Activated naive CD4-positive, alpha-beta T cell treated with anti-CD3 and anti-CD28 coated beads, Interleukin-2, amount 50 U/mL, for 72 hours (primary cell): ENCODE measurements around the gene FABP3. TPM values are rescaled to one million over a fixed set of nuclear protein-coding genes. Genes with fewer than 3 reads are reported as not detected.
"Not testable (repeated sequence)": the region's sequence is repeated elsewhere in the genome, so short reads cannot be mapped to it uniquely, and the experiment has no call there.

Source experiments
- ATAC-seq, 2 donors: fragments of 150-1000 bp; cut with Tn5 transposase; 2 replicates each; pipeline ENCODE4 v1.10.0; 2021; ENCODE audit warnings: mild to moderate bottlenecking in 2 of 2, moderate library complexity in 2 of 2
- DNase-seq, 2 donors: peaks; one replicate each; pipeline ENCODE4 v3.0.0; 2021 to 2022; ENCODE audit warnings: low spot score in 2 of 2
- H3K27ac Mint-ChIP-seq, 2 donors: one replicate each; pipeline ENCODE4 v1.8.0; 2022; ENCODE audit warnings: mild to moderate bottlenecking in 2 of 2, mixed read lengths in 2 of 2
- H3K36me3 Mint-ChIP-seq, 2 donors: one replicate each; pipeline ENCODE4 v1.8.0; 2022; ENCODE audit warnings: mixed read lengths in 2 of 2
- H3K9me3 Mint-ChIP-seq, 2 donors: one replicate each; pipeline ENCODE4 v1.8.0; 2022; ENCODE audit warnings: mixed read lengths in 2 of 2
- total RNA-seq, 2 donors: library from RNA; stranded (reverse); gene quantifications; one replicate each; pipeline ENCODE4 v1.2.3, GENCODE V29; 2022

Gene FABP3
- total RNA-seq, 2 donors from 2014 or later = not detected

GRCh38 chr1:31407029-31407626 lies 34.3 kb upstream of the FABP3 start:
- no peak for ATAC-seq

GRCh38 chr1:31405578-31406245 lies 32.8 kb upstream of the FABP3 start:
- Mint-ChIP-seq H3K27ac (no peak overlapping the region), H3K36me3 (no peaks in the 10 kb centered on the region), H3K9me3 (no peaks in the 10 kb centered on the region)
- ATAC-seq = no peak
- no peak for DNase-seq

More at GRCh38 chr1:31407029-31407626, 34.3 kb upstream of the FABP3 start:
- DNase-seq = no peak
- Mint-ChIP-seq H3K36me3 (no peaks in the 10 kb centered on the region), H3K9me3 (no peaks in the 10 kb centered on the region), H3K27ac (peak overlapping the region in 1 of 2 donors; percentile 40)

GRCh38 chr1:31401241-31401640 lies 28.4 kb upstream of the FABP3 start:
- Mint-ChIP-seq H3K36me3 (no peaks in the 10 kb centered on the region), H3K9me3 (no peaks in the 10 kb centered on the region), H3K27ac (no peak overlapping the region)
- ATAC-seq = peak in 1 of 2 donors; percentile 34
- DNase-seq = no peak

- H3K36me3 Mint-ChIP-seq = no peaks in the 10 kb centered on the region
- DNase-seq = no peak
- no peak for ATAC-seq
- H3K27ac Mint-ChIP-seq = no peak overlapping the region
- H3K9me3 Mint-ChIP-seq = no peaks in the 10 kb centered on the region
Measured at GRCh38 chr1:31400393-31400792, 27.5 kb upstream of the FABP3 start.

GRCh38 chr1:31399976-31400375 lies 27.1 kb upstream of the FABP3 start:
- no peaks in the 10 kb centered on the region for H3K36me3 Mint-ChIP-seq
- ATAC-seq (peak in 1 of 2 donors; percentile 20), DNase-seq (no peak)
- H3K9me3 Mint-ChIP-seq = no peaks in the 10 kb centered on the region
- H3K27ac Mint-ChIP-seq = no peak overlapping the region

GRCh38 chr1:31398246-31398645 lies 25.4 kb upstream of the FABP3 start:
- no peak for DNase-seq
- no peak overlapping the region for H3K27ac Mint-ChIP-seq
- no peaks in the 10 kb centered on the region for H3K9me3 Mint-ChIP-seq
- H3K36me3 Mint-ChIP-seq = no peaks in the 10 kb centered on the region
- no peak for ATAC-seq

- Mint-ChIP-seq H3K27ac (no peak overlapping the region), H3K9me3 (no peaks in the 10 kb centered on the region), H3K36me3 (no peaks in the 10 kb centered on the region)
- ATAC-seq (no peak), DNase-seq (no peak)
Measured at GRCh38 chr1:31397360-31398095, 24.7 kb upstream of the FABP3 start.

GRCh38 chr1:31396633-31397351 lies 23.9 kb upstream of the FABP3 start:
- DNase-seq = no peak
- ATAC-seq = no peak
- Mint-ChIP-seq H3K9me3 (no peaks in the 10 kb centered on the region), H3K36me3 (no peaks in the 10 kb centered on the region), H3K27ac (no peak overlapping the region)

- peak overlapping the region in 1 of 2 donors; percentile 65 for H3K27ac Mint-ChIP-seq
- ATAC-seq (peak; percentile 94), DNase-seq (peak; percentile 84 to 89)
- H3K9me3 Mint-ChIP-seq = no peaks in the 10 kb centered on the region
- H3K36me3 Mint-ChIP-seq = no peaks in the 10 kb centered on the region
Measured at GRCh38 chr1:31394584-31395193, 21.8 kb upstream of the FABP3 start.

- Mint-ChIP-seq H3K9me3 (no peaks in the 10 kb centered on the region), H3K27ac (no peak overlapping the region), H3K36me3 (no peaks in the 10 kb centered on the region)
- no peak for ATAC-seq
- DNase-seq = no peak
Measured at GRCh38 chr1:31393463-31393862, 20.6 kb upstream of the FABP3 start.

GRCh38 chr1:31390071-31390470 lies 17.2 kb upstream of the FABP3 start:
- Mint-ChIP-seq H3K9me3 (no peaks in the 10 kb centered on the region), H3K36me3 (no peaks in the 10 kb centered on the region), H3K27ac (no peak overlapping the region)
- DNase-seq = no peak
- no peak for ATAC-seq

GRCh38 chr1:31389616-31390015 lies 16.7 kb upstream of the FABP3 start:
- ATAC-seq (no peak), DNase-seq (no peak)
- Mint-ChIP-seq H3K36me3 (no peaks in the 10 kb centered on the region), H3K9me3 (no peaks in the 10 kb centered on the region), H3K27ac (no peak overlapping the region)

GRCh38 chr1:31387612-31388011 lies 14.7 kb upstream of the FABP3 start:
- Mint-ChIP-seq H3K36me3 (no peaks in the 10 kb centered on the region), H3K27ac (peak overlapping the region in 1 of 2 donors; percentile 73), H3K9me3 (no peaks in the 10 kb centered on the region)
- ATAC-seq = peak in 1 of 2 donors; percentile 40
- DNase-seq = no peak

- not testable (repeated sequence) for H3K9me3 Mint-ChIP-seq, H3K36me3 Mint-ChIP-seq, ATAC-seq, H3K27ac Mint-ChIP-seq, DNase-seq
Measured at GRCh38 chr1:31386576-31387243, 13.8 kb upstream of the FABP3 start.

GRCh38 chr1:31383967-31384366 lies 11.1 kb upstream of the FABP3 start:
- Mint-ChIP-seq H3K9me3 (no peaks in the 10 kb centered on the region), H3K27ac (no peak overlapping the region), H3K36me3 (no peaks in the 10 kb centered on the region)
- ATAC-seq (no peak), DNase-seq (no peak)

- H3K27ac Mint-ChIP-seq = no peak overlapping the region
- H3K36me3 Mint-ChIP-seq = no peaks in the 10 kb centered on the region
- ATAC-seq = no peak
- DNase-seq = no peak
- H3K9me3 Mint-ChIP-seq = no peaks in the 10 kb centered on the region
Measured at GRCh38 chr1:31382379-31382989, 9.6 kb upstream of the FABP3 start.
